PC-9 (cell line): Measurements from ENCODE around the gene C1orf35. TPM values are rescaled to one million over a fixed set of nuclear protein-coding genes. Genes with fewer than 3 reads are reported as not detected.

Experiments
- BruUV-seq: library from RNA; stranded (reverse); fragments of 400-500 nt; replicated peaks from 2 replicates; lab custom pipeline; 2021; lab: Mats Ljungman, UMichigan
- CTCF ChIA-PET: fragments of 300-600 bp; sonication (Branson Sonifier 250); formaldehyde crosslinking; loops from one replicate; lab custom pipeline; 2022; ENCODE audit warnings: antibody characterized with exemption; lab: Charles Lee
- POLR2A ChIA-PET: fragments of 300-600 bp; sonication (Branson Sonifier 250); formaldehyde crosslinking; loops from one replicate; lab custom pipeline; 2022; ENCODE audit warnings: antibody characterized with exemption; ENCODE audit not compliant: unreplicated experiment; lab: Charles Lee
- DNase-seq, 2 experiments: peaks; one replicate each; pipeline versions ENCODE4 v3.0.0 to v3.0.0-alpha.2; 2015 to 2022; ENCODE audit warnings: mixed read lengths in 1 of 2
- H2AFZ ChIP-seq: fragments of 200-600 bp; sonication (generic); 2 replicates; pipeline ENCODE4 v1.8.1; 2017; ENCODE audit warnings: antibody characterized with exemption
- H3F3A ChIP-seq: fragments of 200-600 bp; sonication (generic); 2 replicates; pipeline ENCODE4 v1.8.1; 2017; ENCODE audit warnings: antibody characterized with exemption, mild to moderate bottlenecking, low read depth; ENCODE audit not compliant: insufficient read depth
- H3K27ac ChIP-seq: fragments of 200-600 bp; sonication (generic); 2 replicates; pipeline ENCODE4 v1.6.1; 2016; ENCODE audit warnings: mixed run types
- H3K27me3 ChIP-seq: fragments of 200-600 bp; sonication (generic); 2 replicates; pipeline ENCODE4 v1.6.1; 2016; ENCODE audit warnings: low read depth, mixed run types; ENCODE audit not compliant: insufficient read depth
- H3K36me3 ChIP-seq: fragments of 200-600 bp; sonication (generic); 2 replicates; pipeline ENCODE4 v1.6.1; 2016; ENCODE audit warnings: low read depth, mixed run types
- H3K4me1 ChIP-seq: fragments of 200-600 bp; sonication (generic); replicated peaks from 2 replicates; pipeline ENCODE4 v1.6.1; 2016; ENCODE audit warnings: mixed run types; ENCODE audit not compliant: insufficient read depth
- H3K4me2 ChIP-seq: fragments of 200-600 bp; sonication (generic); 2 replicates; pipeline ENCODE4 v1.6.1; 2017; ENCODE audit warnings: mixed run types
- H3K4me3 ChIP-seq: fragments of 200-600 bp; sonication (generic); 2 replicates; pipeline ENCODE4 v1.6.1; 2016; ENCODE audit warnings: mixed run types
- H3K79me2 ChIP-seq: fragments of 200-600 bp; sonication (generic); 2 replicates; pipeline ENCODE4 v1.6.1; 2017; ENCODE audit warnings: low read depth, mixed run types
- H3K9me2 ChIP-seq: fragments of 200-600 bp; sonication (generic); 2 replicates; pipeline ENCODE4 v1.8.1; 2017; ENCODE audit warnings: mild to moderate bottlenecking; ENCODE audit not compliant: insufficient read depth
- H3K9me3 ChIP-seq: fragments of 200-600 bp; sonication (generic); 2 replicates; pipeline ENCODE4 v1.8.1; 2016; ENCODE audit warnings: low read depth; ENCODE audit not compliant: insufficient read depth
- H4K20me1 ChIP-seq: fragments of 200-600 bp; sonication (generic); 2 replicates; pipeline ENCODE4 v1.8.1; 2017; ENCODE audit not compliant: insufficient read depth
- EZH2 ChIP-seq: fragments of 200-600 bp; sonication (generic); IDR thresholded peaks from 2 replicates; pipeline ENCODE4 v1.8.0; 2017; ENCODE audit warnings: antibody characterized with exemption, low read depth
- intact Hi-C: fragments of 100-400 bp; cut with micrococcal nuclease; formaldehyde crosslinking; loops from one replicate; pipeline ENCODE4 v1.10.0; 2022; ENCODE audit not compliant: unreplicated experiment
- total RNA-seq: library from RNA; stranded (reverse); gene quantifications from 2 replicates; pipeline ENCODE4 v1.2.3, GENCODE V29; 2021
- TF ChIP-seq, protein P1 (sequence below): fragments of 200-600 bp; sonication (generic); conservative IDR thresholded peaks from 2 replicates; pipeline ENCODE4 v1.6.1; 2017; ENCODE audit warnings: mixed run types, antibody characterized with exemption, mild to moderate bottlenecking, moderate library complexity

C1orf35 gene
- total RNA-seq, 1 experiment from 2014 or later, result 26.4 TPM

- no peaks in the 10 kb centered on the region for H3K9me3 ChIP-seq
- H4K20me1 ChIP-seq, result peaks cover 11% of the 10 kb centered on the region
- ChIA-PET CTCF (no interaction called here), POLR2A (interaction anchor here (0.5 kb wide), 1 partner anchor 31 kb away, joined by 6 read pairs; no protein-coding TSS in a partner anchor)
- H3K4me3 ChIP-seq, result no peak overlapping the region
- H3K4me2 ChIP-seq, result no peak overlapping the region
- intact Hi-C loops, result no loop called here
- TF ChIP-seq EZH2, result no peak
- TF ChIP-seq, protein P1, sequence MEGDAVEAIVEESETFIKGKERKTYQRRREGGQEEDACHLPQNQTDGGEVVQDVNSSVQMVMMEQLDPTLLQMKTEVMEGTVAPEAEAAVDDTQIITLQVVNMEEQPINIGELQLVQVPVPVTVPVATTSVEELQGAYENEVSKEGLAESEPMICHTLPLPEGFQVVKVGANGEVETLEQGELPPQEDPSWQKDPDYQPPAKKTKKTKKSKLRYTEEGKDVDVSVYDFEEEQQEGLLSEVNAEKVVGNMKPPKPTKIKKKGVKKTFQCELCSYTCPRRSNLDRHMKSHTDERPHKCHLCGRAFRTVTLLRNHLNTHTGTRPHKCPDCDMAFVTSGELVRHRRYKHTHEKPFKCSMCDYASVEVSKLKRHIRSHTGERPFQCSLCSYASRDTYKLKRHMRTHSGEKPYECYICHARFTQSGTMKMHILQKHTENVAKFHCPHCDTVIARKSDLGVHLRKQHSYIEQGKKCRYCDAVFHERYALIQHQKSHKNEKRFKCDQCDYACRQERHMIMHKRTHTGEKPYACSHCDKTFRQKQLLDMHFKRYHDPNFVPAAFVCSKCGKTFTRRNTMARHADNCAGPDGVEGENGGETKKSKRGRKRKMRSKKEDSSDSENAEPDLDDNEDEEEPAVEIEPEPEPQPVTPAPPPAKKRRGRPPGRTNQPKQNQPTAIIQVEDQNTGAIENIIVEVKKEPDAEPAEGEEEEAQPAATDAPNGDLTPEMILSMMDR, result no peak
- no TSS peak for BruUV-seq
- no peaks in the 10 kb centered on the region for H3K36me3 ChIP-seq
- peaks cover 11% of the 10 kb centered on the region; the same call in 1 of the 2 replicates for H3F3A ChIP-seq
- H3K27me3 ChIP-seq, result no peaks in the 10 kb centered on the region
- no peak overlapping the region for H3K27ac ChIP-seq
- no peak for DNase-seq
- peaks cover 15% of the 10 kb centered on the region for H3K79me2 ChIP-seq
- no peaks in the 10 kb centered on the region for H3K4me1 ChIP-seq
- H2AFZ ChIP-seq, result no peak overlapping the region
- no peaks in the 10 kb centered on the region for H3K9me2 ChIP-seq
These were observed 27.3 kb downstream of the C1orf35 start for GRCh38 chr1:228075801-228076271.

DNA sequence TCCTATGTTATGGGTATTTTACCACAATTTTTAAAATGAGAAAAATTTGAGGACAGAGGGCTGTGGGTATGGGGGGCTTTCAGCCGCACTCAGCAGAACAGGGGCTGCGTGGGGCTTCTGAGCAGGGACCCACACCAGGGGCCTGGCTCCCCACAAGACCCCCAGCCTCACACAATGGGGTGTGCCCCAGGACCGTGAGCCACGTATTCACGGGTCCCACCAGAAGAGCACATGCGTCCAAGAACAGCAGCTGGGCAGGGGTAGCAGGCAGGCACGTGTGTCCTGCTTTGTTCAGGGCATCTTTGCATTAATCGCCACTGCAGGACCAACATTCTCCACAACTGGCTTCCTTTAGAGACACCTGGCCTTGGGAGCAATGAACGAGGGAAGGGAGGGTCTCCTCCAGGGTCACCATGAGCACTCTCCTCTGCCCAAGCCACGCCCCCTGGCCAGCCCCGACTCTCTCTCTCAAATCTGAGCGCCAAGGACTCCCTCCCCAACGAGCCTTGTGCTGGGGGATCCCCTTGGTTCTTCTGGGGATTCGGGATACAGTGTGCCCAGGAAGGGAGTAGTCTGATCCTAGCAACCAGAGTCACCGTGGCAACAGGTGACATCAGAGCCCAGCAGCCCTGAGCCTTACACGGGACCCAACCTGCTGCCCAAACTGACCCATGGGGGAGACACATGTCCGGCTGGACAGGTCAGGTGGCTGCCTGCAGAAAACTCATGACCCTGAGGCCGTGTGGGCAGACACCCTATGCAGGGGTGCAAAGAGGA is 28.0 kb downstream of the C1orf35 start:
- Histone ChIP-seq H3K4me2 (no peak overlapping the region), H3K9me2 (no peaks in the 10 kb centered on the region), H3K4me3 (no peak overlapping the region), H3K4me1 (no peaks in the 10 kb centered on the region), H3K9me3 (no peaks in the 10 kb centered on the region), H4K20me1 (peaks cover 11% of the 10 kb centered on the region), H3K27me3 (no peaks in the 10 kb centered on the region), H3F3A (peaks cover 11% of the 10 kb centered on the region; the same call in 1 of the 2 replicates), H3K36me3 (no peaks in the 10 kb centered on the region), H3K27ac (no peak overlapping the region), H2AFZ (no peak overlapping the region), H3K79me2 (peaks cover 8% of the 10 kb centered on the region)
- TF ChIP-seq, protein P1, result no peak
- TF ChIP-seq EZH2, result no peak
- intact Hi-C loops, result no loop called here
- BruUV-seq, result no TSS peak
- ChIA-PET CTCF (no interaction called here), POLR2A (interaction anchor here (0.5 kb wide), 1 partner anchor 30 kb away, joined by 6 read pairs; no protein-coding TSS in a partner anchor)
- DNase-seq, result no peak

DNA sequence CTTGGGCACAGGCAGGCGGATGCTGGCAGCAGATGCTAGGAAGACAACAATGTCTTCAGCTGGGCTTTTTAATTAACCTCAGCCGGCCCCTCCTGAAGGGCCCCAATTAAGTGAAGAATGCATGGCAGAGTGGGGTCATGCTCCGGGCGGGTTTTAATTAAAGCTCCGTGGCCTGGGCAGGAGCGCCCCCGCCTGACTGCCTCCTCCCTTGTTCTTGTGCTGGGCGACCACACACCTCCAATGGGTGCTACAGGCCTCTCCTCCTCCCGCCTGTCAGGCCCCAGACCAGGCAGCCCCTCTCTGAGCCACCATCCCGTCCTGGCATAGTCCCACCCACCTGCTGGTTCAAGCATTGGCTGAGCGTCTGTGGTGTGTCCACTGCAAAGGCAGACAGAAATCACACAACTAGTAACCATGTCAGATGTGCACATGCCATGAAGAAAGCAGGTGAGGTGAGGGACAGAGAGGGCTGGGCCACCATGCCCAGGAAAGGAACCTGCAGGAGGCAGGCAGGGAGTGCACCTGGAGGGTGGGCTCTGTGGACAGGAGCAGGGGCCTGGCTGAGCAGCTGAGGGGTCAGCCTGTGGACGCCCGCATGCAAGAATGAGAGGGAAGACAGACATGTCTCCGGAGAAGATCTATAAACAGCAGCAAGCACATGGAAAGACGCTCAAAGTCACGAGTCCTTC is 29.1 kb downstream of the C1orf35 start:
- ChIA-PET POLR2A (no interaction called here), CTCF (interaction anchor here (1.2 kb wide), 1 partner anchor 74 kb away, joined by 4 read pairs; no protein-coding TSS in a partner anchor)
- no peak for DNase-seq
- no peak for TF ChIP-seq EZH2
- TF ChIP-seq, protein P1, result 0 out of 2 replicates have a peak, but pooled peaks have one; percentile 30
- no peaks in the 10 kb centered on the region for H3K79me2 ChIP-seq
- BruUV-seq, result no TSS peak
- no peaks in the 10 kb centered on the region for H3K9me3 ChIP-seq
- peaks cover 11% of the 10 kb centered on the region; the same call in 1 of the 2 replicates for H3F3A ChIP-seq
- no peak overlapping the region for H3K4me3 ChIP-seq
- no peaks in the 10 kb centered on the region for H3K36me3 ChIP-seq
- intact Hi-C loops, result no loop called here
- no peaks in the 10 kb centered on the region for H3K27me3 ChIP-seq
- H3K4me1 ChIP-seq, result no peaks in the 10 kb centered on the region
- H2AFZ ChIP-seq, result no peak overlapping the region
- H3K4me2 ChIP-seq, result no peak overlapping the region
- H4K20me1 ChIP-seq, result peaks cover 10% of the 10 kb centered on the region
- H3K27ac ChIP-seq, result no peak overlapping the region
- no peaks in the 10 kb centered on the region for H3K9me2 ChIP-seq
